HEK293 (cell line): ENCODE data around the gene CHMP4B.

ENCODE experiments used
- EGR2 ChIP-seq: fragments of 450-650 bp; formaldehyde crosslinking; IDR thresholded peaks from 2 replicates; pipeline ENCODE4 v1.5.1; 2016; ENCODE audit warnings: low read depth, missing biosample characterization, missing genetic modification characterization
- REST ChIP-seq: fragments of 450-650 bp; formaldehyde crosslinking; IDR thresholded peaks from 2 replicates; pipeline ENCODE4 v1.5.1; 2016; ENCODE audit warnings: missing biosample characterization, missing genetic modification characterization
- ZBTB48 ChIP-seq: fragments of 450-650 bp; formaldehyde crosslinking; IDR thresholded peaks from 2 replicates; pipeline ENCODE4 v1.5.1; 2016; ENCODE audit warnings: missing biosample characterization, missing genetic modification characterization
- ZFP41 ChIP-seq: fragments of 450-650 bp; formaldehyde crosslinking; IDR thresholded peaks from 2 replicates; pipeline ENCODE4 v1.5.1; 2016; ENCODE audit warnings: missing biosample characterization, missing genetic modification characterization, borderline replicate concordance
- ZIC2 ChIP-seq: fragments of 450-650 bp; formaldehyde crosslinking; IDR thresholded peaks from 2 replicates; pipeline ENCODE4 v1.5.1; 2016; ENCODE audit warnings: missing biosample characterization, missing genetic modification characterization
- ZNF24 ChIP-seq: fragments of 450-650 bp; formaldehyde crosslinking; IDR thresholded peaks from 2 replicates; pipeline ENCODE4 v1.5.1; 2016; ENCODE audit warnings: missing biosample characterization, missing genetic modification characterization
- ZNF426 ChIP-seq: fragments of 450-650 bp; formaldehyde crosslinking; IDR thresholded peaks from 2 replicates; pipeline ENCODE4 v1.5.1; 2017; ENCODE audit warnings: missing biosample characterization, missing genetic modification characterization, mild to moderate bottlenecking, inconsistent platforms, moderate library complexity
- ZNF629 ChIP-seq: fragments of 450-650 bp; formaldehyde crosslinking; IDR thresholded peaks from 2 replicates; pipeline ENCODE4 v1.5.1; 2017; ENCODE audit warnings: missing biosample characterization, missing genetic modification characterization
- TF ChIP-seq, protein P1 (sequence below): fragments of 450-650 bp; formaldehyde crosslinking; IDR thresholded peaks from 2 replicates; pipeline ENCODE4 v1.5.1; 2016; ENCODE audit warnings: missing biosample characterization, missing genetic modification characterization, low read depth
- TF ChIP-seq, protein P2 (sequence below): fragments of 450-650 bp; formaldehyde crosslinking; IDR thresholded peaks from 2 replicates; pipeline ENCODE4 v1.5.1; 2016; ENCODE audit warnings: missing biosample characterization, missing genetic modification characterization
- TF ChIP-seq, protein P3 (sequence below): fragments of 450-650 bp; formaldehyde crosslinking; IDR thresholded peaks from 2 replicates; pipeline ENCODE4 v1.5.1; 2016; ENCODE audit warnings: missing biosample characterization, missing genetic modification characterization
- TF ChIP-seq, protein P4 (sequence below): sonication (generic); formaldehyde crosslinking; IDR thresholded peaks from 2 replicates; pipeline ENCODE4 v1.8.1; 2022; ENCODE audit warnings: mild to moderate bottlenecking, moderate library complexity, missing genetic modification reagents

DNA sequence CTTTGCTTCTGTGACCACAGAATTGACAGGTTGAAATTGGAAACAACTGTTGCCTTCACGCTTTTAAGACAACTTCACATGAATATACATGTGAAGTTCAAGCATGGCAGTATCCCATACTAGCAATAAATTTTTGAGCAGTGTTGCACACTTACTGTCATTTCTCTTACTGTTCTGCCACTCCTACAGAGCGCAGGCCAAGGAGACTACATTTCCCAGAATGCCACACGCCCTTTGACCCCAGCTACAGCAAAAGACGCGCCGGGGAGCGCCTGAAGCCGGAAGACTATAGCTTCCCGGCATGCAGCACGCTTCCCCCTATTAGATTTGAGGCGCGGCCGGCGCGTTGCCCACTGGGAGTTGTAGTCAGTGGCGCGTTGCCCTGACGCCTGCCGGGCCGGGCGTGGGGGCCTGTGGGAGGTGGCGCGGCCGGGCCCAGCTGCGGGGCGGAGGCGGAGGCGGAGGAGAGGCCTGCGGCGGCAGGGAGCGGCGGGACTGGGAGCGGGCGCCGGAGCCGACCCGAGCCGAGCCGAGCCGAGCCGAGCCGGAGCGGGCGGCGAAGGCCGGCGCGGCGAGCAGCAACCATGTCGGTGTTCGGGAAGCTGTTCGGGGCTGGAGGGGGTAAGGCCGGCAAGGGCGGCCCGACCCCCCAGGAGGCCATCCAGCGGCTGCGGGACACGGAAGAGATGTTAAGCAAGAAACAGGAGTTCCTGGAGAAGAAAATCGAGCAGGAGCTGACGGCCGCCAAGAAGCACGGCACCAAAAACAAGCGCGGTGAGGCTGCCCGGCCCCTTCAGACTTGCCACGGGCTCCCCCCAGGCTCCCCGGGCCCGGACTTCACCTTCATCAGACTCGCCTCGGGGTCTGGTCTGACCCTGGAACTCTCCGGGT is at the start of gene CHMP4B:
- TF ChIP-seq REST (tag by site-specific recombination) (no peak), ZIC2 (tag by site-specific recombination) (peak; percentile 41; the same call in 1 of the 2 replicates), EGR2 (tag by site-specific recombination) (peak; percentile 85), ZNF629 (tag by site-specific recombination) (no peak), ZNF426 (tag by site-specific recombination) (no peak), ZBTB48 (tag by site-specific recombination) (no peak), ZFP41 (no peak), ZNF24 (no peak)
- TF ChIP-seq, protein P1, sequence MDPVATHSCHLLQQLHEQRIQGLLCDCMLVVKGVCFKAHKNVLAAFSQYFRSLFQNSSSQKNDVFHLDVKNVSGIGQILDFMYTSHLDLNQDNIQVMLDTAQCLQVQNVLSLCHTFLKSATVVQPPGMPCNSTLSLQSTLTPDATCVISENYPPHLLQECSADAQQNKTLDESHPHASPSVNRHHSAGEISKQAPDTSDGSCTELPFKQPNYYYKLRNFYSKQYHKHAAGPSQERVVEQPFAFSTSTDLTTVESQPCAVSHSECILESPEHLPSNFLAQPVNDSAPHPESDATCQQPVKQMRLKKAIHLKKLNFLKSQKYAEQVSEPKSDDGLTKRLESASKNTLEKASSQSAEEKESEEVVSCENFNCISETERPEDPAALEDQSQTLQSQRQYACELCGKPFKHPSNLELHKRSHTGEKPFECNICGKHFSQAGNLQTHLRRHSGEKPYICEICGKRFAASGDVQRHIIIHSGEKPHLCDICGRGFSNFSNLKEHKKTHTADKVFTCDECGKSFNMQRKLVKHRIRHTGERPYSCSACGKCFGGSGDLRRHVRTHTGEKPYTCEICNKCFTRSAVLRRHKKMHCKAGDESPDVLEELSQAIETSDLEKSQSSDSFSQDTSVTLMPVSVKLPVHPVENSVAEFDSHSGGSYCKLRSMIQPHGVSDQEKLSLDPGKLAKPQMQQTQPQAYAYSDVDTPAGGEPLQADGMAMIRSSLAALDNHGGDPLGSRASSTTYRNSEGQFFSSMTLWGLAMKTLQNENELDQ (tag by site-specific recombination), result no peak
- TF ChIP-seq, protein P2, sequence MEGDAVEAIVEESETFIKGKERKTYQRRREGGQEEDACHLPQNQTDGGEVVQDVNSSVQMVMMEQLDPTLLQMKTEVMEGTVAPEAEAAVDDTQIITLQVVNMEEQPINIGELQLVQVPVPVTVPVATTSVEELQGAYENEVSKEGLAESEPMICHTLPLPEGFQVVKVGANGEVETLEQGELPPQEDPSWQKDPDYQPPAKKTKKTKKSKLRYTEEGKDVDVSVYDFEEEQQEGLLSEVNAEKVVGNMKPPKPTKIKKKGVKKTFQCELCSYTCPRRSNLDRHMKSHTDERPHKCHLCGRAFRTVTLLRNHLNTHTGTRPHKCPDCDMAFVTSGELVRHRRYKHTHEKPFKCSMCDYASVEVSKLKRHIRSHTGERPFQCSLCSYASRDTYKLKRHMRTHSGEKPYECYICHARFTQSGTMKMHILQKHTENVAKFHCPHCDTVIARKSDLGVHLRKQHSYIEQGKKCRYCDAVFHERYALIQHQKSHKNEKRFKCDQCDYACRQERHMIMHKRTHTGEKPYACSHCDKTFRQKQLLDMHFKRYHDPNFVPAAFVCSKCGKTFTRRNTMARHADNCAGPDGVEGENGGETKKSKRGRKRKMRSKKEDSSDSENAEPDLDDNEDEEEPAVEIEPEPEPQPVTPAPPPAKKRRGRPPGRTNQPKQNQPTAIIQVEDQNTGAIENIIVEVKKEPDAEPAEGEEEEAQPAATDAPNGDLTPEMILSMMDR, result no peak
- TF ChIP-seq, protein P3, sequence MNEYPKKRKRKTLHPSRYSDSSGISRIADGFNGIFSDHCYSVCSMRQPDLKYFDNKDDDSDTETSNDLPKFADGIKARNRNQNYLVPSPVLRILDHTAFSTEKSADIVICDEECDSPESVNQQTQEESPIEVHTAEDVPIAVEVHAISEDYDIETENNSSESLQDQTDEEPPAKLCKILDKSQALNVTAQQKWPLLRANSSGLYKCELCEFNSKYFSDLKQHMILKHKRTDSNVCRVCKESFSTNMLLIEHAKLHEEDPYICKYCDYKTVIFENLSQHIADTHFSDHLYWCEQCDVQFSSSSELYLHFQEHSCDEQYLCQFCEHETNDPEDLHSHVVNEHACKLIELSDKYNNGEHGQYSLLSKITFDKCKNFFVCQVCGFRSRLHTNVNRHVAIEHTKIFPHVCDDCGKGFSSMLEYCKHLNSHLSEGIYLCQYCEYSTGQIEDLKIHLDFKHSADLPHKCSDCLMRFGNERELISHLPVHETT (tag by site-specific recombination), result peak; percentile 30; the same call in 1 of the 2 replicates
- TF ChIP-seq, protein P4, sequence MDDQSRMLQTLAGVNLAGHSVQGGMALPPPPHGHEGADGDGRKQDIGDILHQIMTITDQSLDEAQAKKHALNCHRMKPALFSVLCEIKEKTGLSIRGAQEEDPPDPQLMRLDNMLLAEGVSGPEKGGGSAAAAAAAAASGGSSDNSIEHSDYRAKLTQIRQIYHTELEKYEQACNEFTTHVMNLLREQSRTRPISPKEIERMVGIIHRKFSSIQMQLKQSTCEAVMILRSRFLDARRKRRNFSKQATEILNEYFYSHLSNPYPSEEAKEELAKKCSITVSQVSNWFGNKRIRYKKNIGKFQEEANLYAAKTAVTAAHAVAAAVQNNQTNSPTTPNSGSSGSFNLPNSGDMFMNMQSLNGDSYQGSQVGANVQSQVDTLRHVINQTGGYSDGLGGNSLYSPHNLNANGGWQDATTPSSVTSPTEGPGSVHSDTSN, result no peak
